A549 treated with RU486 at 1 μM for 4 hours (cell line): Measurements from ENCODE around the gene SMAD7. TPM values are rescaled to one million over a fixed set of nuclear protein-coding genes. Genes with fewer than 3 reads are reported as not detected.

Source experiments
- total RNA-seq: library from RNA; stranded (reverse); fragments of 200-300 nt; extraction: Qiagen RNA extraction; gene quantifications from 5 replicates; pipeline ENCODE4 v1.2.3, GENCODE V29; 2022; ENCODE audit warnings: low read depth

Gene SMAD7
- 19.5 to 25.9 TPM (median 21.1 TPM) in 5 replicates for total RNA-seq

GRCh38 chr18:48950536-48951447 lies at the start of gene SMAD7:
Gene SMAD7, minus strand, starts transcription at chr18:48950965. Its CDS starts 541 bp downstream, at chr18:48950424.

